ENCODE data around the gene DENND4A.

The DENND4A gene

GRCh38 chr15:65632780-65633375, 159.2 kb downstream of the DENND4A start:
- H3K27ac ChIP-seq (ENCODE audit: low read length) = no peak overlapping the region
- H2AFZ ChIP-seq (ENCODE audit: low read depth, low read length) = no peak overlapping the region
- H3K4me2 ChIP-seq (ENCODE audit: insufficient read depth, low read length) = no peak overlapping the region
- no peaks in the 10 kb centered on the region for H3K9me3 ChIP-seq (ENCODE audit: insufficient read depth, low read length, severe bottlenecking)
- ATAC-seq (ENCODE audit: insufficient read depth, low read depth) (no peak), DNase-seq (no peak)
- no peak overlapping the region for H3K9ac ChIP-seq (ENCODE audit: low read depth, low read length)
- H3K4me3 ChIP-seq (ENCODE audit: low read depth in 1 of 2, low read length in 2 of 2) = no peak overlapping the region
- H3K36me3 ChIP-seq (ENCODE audit: insufficient read depth, low read length) = no peaks in the 10 kb centered on the region
- H3K27me3 ChIP-seq (ENCODE audit: insufficient read depth, low read length, poor library complexity) = no peaks in the 10 kb centered on the region
- no peaks in the 10 kb centered on the region for H3K4me1 ChIP-seq (ENCODE audit: insufficient read depth, low read length)
- TF ChIP-seq CTCF (IDR thresholded peaks at IDR 0.05; ENCODE audit: borderline replicate concordance, extremely low read depth, low read length, poor library complexity, severe bottlenecking) (no peak), EZH2 (IDR thresholded peaks at IDR 0.05; ENCODE audit: borderline replicate concordance, low read depth, low read length, severe bottlenecking) (no peak)
- no peaks in the 10 kb centered on the region for H4K20me1 ChIP-seq (ENCODE audit: insufficient read depth, low read length)
- no peaks in the 10 kb centered on the region for H3K79me2 ChIP-seq (ENCODE audit: insufficient read depth, low read length)

GRCh38 chr15:65631503-65631902, 160.6 kb downstream of the DENND4A start:
- H3K4me1 ChIP-seq (ENCODE audit: insufficient read depth, low read length) = no peaks in the 10 kb centered on the region
- no peak overlapping the region for H3K9ac ChIP-seq (ENCODE audit: low read depth, low read length)
- DNase-seq = no peak
- H3K79me2 ChIP-seq (ENCODE audit: insufficient read depth, low read length) = no peaks in the 10 kb centered on the region
- H3K4me3 ChIP-seq (ENCODE audit: low read depth in 1 of 2, low read length in 2 of 2) = no peak overlapping the region
- no peak for ATAC-seq (ENCODE audit: insufficient read depth, low read depth)
- no peaks in the 10 kb centered on the region for H3K27me3 ChIP-seq (ENCODE audit: insufficient read depth, low read length, poor library complexity)
- TF ChIP-seq CTCF (IDR thresholded peaks at IDR 0.05; ENCODE audit: borderline replicate concordance, extremely low read depth, low read length, poor library complexity, severe bottlenecking) (no peak), EZH2 (IDR thresholded peaks at IDR 0.05; ENCODE audit: borderline replicate concordance, low read depth, low read length, severe bottlenecking) (no peak)
- H2AFZ ChIP-seq (ENCODE audit: low read depth, low read length) = no peak overlapping the region
- no peaks in the 10 kb centered on the region for H3K36me3 ChIP-seq (ENCODE audit: insufficient read depth, low read length)
- no peak overlapping the region for H3K4me2 ChIP-seq (ENCODE audit: insufficient read depth, low read length)
- no peaks in the 10 kb centered on the region for H4K20me1 ChIP-seq (ENCODE audit: insufficient read depth, low read length)
- no peak overlapping the region for H3K27ac ChIP-seq (ENCODE audit: low read length)
- H3K9me3 ChIP-seq (ENCODE audit: insufficient read depth, low read length, severe bottlenecking) = no peaks in the 10 kb centered on the region

GRCh38 chr15:65630760-65631159, 161.3 kb downstream of the DENND4A start:
- no peak overlapping the region for H3K27ac ChIP-seq (ENCODE audit: low read length)
- H3K9ac ChIP-seq (ENCODE audit: low read depth, low read length) = no peak overlapping the region
- ATAC-seq (ENCODE audit: insufficient read depth, low read depth) = no peak
- H2AFZ ChIP-seq (ENCODE audit: low read depth, low read length) = no peak overlapping the region
- TF ChIP-seq EZH2 (IDR thresholded peaks at IDR 0.05; ENCODE audit: borderline replicate concordance, low read depth, low read length, severe bottlenecking) = no peak
- no peak for TF ChIP-seq CTCF (IDR thresholded peaks at IDR 0.05; ENCODE audit: borderline replicate concordance, extremely low read depth, low read length, poor library complexity, severe bottlenecking)
- H3K4me3 ChIP-seq (ENCODE audit: low read depth in 1 of 2, low read length in 2 of 2) = no peak overlapping the region
- H3K36me3 ChIP-seq (ENCODE audit: insufficient read depth, low read length) = no peaks in the 10 kb centered on the region
- H3K4me1 ChIP-seq (ENCODE audit: insufficient read depth, low read length) = no peaks in the 10 kb centered on the region
- H3K9me3 ChIP-seq (ENCODE audit: insufficient read depth, low read length, severe bottlenecking) = no peaks in the 10 kb centered on the region
- H4K20me1 ChIP-seq (ENCODE audit: insufficient read depth, low read length) = no peaks in the 10 kb centered on the region
- H3K27me3 ChIP-seq (ENCODE audit: insufficient read depth, low read length, poor library complexity) = no peaks in the 10 kb centered on the region
- DNase-seq = no peak
- H3K79me2 ChIP-seq (ENCODE audit: insufficient read depth, low read length) = no peaks in the 10 kb centered on the region
- H3K4me2 ChIP-seq (ENCODE audit: insufficient read depth, low read length) = no peak overlapping the region
